Esophagus (tissue), 2 donors: ENCODE results near the gene RC3H1. TPM values are rescaled to one million over a fixed set of nuclear protein-coding genes. Genes with fewer than 3 reads are reported as not detected.
"Not testable (repeated sequence)": the region's sequence is repeated elsewhere in the genome, so short reads cannot be mapped to it uniquely, and the experiment has no call there.

Experiments
- H3K27ac ChIP-seq, 2 donors: one replicate each; pipeline ENCODE4 v1.5.1; 2013; ENCODE audit warnings: low read depth in 2 of 2, mild to moderate bottlenecking in 2 of 2, inconsistent platforms in 1 of 2, low read length in 1 of 2, moderate library complexity in 1 of 2
- H3K27me3 ChIP-seq, 2 donors: one replicate each; pipeline ENCODE4 v1.6.1; 2013; ENCODE audit warnings: low read length in 2 of 2, control low read depth in 1 of 2, mild to moderate bottlenecking in 1 of 2; ENCODE audit not compliant: insufficient read depth in 2 of 2, control insufficient read depth in 1 of 2
- H3K36me3 ChIP-seq, 2 donors: one replicate each; pipeline ENCODE4 v1.6.1; 2013; ENCODE audit warnings: low read length in 1 of 2; ENCODE audit not compliant: control insufficient read depth in 2 of 2, insufficient read depth in 2 of 2
- H3K4me1 ChIP-seq, 2 donors: one replicate each; pipeline ENCODE4 v1.6.1; 2013; ENCODE audit warnings: low read length in 1 of 2; ENCODE audit not compliant: control insufficient read depth in 2 of 2, insufficient read depth in 2 of 2
- H3K4me3 ChIP-seq, 2 donors: one replicate each; pipeline ENCODE4 v1.5.1; 2013; ENCODE audit warnings: low read length in 2 of 2, mild to moderate bottlenecking in 2 of 2, low read depth in 1 of 2, moderate library complexity in 1 of 2
- H3K9me3 ChIP-seq, 2 donors: one replicate each; pipeline ENCODE4 v1.6.1; 2013; ENCODE audit warnings: mild to moderate bottlenecking in 2 of 2, low read depth in 1 of 2, low read length in 1 of 2, moderate library complexity in 1 of 2; ENCODE audit not compliant: control insufficient read depth in 2 of 2, insufficient read depth in 1 of 2
- WGBS, 2 donors: extraction: QIAGEN DNeasy Blood & Tissue Kit; methylation state at CpG; one replicate each; pipeline ENCODE4 v1.1.7; 2013; 5-methylcytosine and 5-hydroxymethylcytosine counted together
- polyA plus RNA-seq, 2 donors: library from polyadenylated mRNA; stranded (reverse); fragments of 200-250 nt; gene quantifications; one replicate each; pipeline ENCODE4 v1.2.3, GENCODE V29; 2013
- donor health status: healthy with polysubstance abuse.
- donor health status: Bipolar disorder and iron deficiency.

RC3H1 gene
- polyA plus RNA-seq, 2 donors, result 3.5 to 6.8 TPM

DNA sequence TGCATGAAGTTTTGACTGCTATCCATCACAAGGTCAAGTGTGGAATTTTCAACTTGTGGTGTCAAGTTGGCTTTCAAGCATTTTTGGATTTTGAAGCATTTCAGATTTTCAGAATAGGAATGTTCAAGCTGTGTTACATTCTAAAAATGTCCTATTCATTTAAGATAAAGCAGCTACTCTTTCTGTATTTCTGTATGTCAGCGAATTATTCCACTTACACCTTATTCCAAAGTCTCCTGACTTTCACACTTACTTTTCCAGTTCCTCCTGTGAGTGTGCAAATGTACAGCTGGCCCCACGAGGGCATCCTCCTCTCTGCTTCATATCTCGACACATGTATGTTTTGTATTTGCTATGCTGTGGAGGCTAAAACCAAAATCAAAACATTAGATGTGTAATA lies 51.9 kb downstream of the RC3H1 start:
- no peaks in the 10 kb centered on the region for H3K4me1 ChIP-seq
- H3K36me3 ChIP-seq, result peaks cover 11 to 14% of the 10 kb centered on the region in 2 donors
- H3K27me3 ChIP-seq, result no peaks in the 10 kb centered on the region
- H3K4me3 ChIP-seq, result no peak overlapping the region
- no peaks in the 10 kb centered on the region for H3K9me3 ChIP-seq
- 88% methylated on average over 3 of the region's 3 CpGs for WGBS, 2 donors
- no peak overlapping the region for H3K27ac ChIP-seq

DNA sequence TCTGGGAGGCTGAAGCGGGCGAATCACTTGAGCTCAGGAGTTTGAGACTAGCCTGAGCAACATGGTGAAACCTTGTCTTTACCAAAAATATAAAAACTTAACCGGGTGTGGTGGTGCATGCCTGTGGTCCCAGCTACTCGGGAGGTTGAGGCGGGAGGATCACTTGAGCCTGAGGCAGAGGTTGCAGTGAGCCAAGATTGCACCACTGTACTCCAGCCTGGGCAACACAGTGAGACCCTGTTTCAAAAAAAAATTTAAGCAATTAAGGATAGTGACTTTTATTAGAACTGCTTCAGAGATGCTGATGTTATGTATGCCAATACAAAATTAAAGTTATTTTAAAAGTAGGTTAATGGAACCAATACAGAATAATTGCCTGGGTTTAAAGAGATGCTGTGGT lies 56.3 kb downstream of the RC3H1 start:
- H3K27me3 ChIP-seq, H3K4me3 ChIP-seq, H3K4me1 ChIP-seq, H3K9me3 ChIP-seq, H3K27ac ChIP-seq: not testable (repeated sequence)
- 93 to 94% methylated on average over 5 of the region's 5 CpGs for WGBS, 2 donors
- peaks cover 9 to 14% of the 10 kb centered on the region in 2 donors for H3K36me3 ChIP-seq

DNA sequence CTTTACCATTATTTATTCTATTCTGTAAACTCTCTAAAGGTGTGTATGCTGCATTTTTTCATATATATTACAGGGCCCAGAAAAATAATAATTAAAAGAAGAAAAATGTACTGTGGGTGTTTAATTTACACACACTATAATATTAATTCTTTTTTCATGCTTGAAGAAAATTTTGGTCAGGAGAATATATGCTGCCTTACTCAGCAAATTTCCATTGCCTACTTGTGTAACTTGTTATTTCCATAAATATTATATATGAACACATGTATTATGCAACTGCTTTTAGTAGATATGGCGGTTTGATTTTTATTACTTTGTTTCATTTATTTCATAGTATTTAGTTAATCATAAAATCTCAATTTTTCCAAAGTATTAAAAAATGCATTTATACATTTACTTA lies 58.7 kb downstream of the RC3H1 start:
- H3K4me1 ChIP-seq, result no peaks in the 10 kb centered on the region
- H3K27me3 ChIP-seq, result no peaks in the 10 kb centered on the region
- H3K9me3 ChIP-seq, result no peaks in the 10 kb centered on the region
- peaks cover 6 to 15% of the 10 kb centered on the region in 2 donors for H3K36me3 ChIP-seq
- no peak overlapping the region for H3K4me3 ChIP-seq
- no peak overlapping the region for H3K27ac ChIP-seq
- 100% methylated on average over 1 of the region's 1 CpG for WGBS, 2 donors

- Histone ChIP-seq H3K4me1 (no peaks in the 10 kb centered on the region), H3K27me3 (no peaks in the 10 kb centered on the region), H3K4me3 (no peak overlapping the region), H3K9me3 (no peaks in the 10 kb centered on the region), H3K36me3 (peaks cover 2 to 9% of the 10 kb centered on the region in 2 donors), H3K27ac (no peak overlapping the region)
- 71 to 86% methylated on average over 5 of the region's 5 CpGs for WGBS, 2 donors
These were observed 61.5 kb downstream of the RC3H1 start for GRCh38 chr1:173960625-173961024.

DNA sequence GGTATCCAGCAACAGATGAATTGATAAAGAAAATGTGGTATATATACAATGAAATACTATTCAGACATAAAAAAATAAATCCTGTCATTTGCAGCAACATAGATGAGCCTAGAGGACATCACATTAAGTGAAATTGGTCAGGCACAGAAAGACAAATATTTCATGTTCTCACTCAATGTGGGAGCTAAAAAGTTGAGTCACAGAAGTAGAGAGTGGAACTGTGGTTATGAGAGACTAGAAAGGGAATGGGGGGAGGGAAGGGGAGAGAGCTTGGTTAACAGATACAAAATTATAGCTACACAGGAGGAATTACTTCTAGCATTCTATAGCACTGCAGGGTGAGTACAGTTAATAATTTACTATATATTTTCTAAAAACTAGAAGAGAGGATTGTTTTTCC lies 68.0 kb downstream of the RC3H1 start:
- Histone ChIP-seq H3K9me3 (no peaks in the 10 kb centered on the region), H3K4me1 (no peaks in the 10 kb centered on the region), H3K4me3 (no peak overlapping the region), H3K27ac (no peak overlapping the region), H3K27me3 (no peaks in the 10 kb centered on the region), H3K36me3 (peaks cover 0 to 2% of the 10 kb centered on the region in 2 donors)

- H3K4me3 ChIP-seq, result no peak overlapping the region
- no peaks in the 10 kb centered on the region for H3K4me1 ChIP-seq
- H3K9me3 ChIP-seq, result no peaks in the 10 kb centered on the region
- H3K27me3 ChIP-seq, result no peaks in the 10 kb centered on the region
- no peak overlapping the region for H3K27ac ChIP-seq
- peaks cover 6% of the 10 kb centered on the region in 2 donors for H3K36me3 ChIP-seq
- 96% methylated on average over 4 of the region's 4 CpGs for WGBS, 2 donors
These were observed 73.6 kb downstream of the RC3H1 start for GRCh38 chr1:173948594-173948993.

DNA sequence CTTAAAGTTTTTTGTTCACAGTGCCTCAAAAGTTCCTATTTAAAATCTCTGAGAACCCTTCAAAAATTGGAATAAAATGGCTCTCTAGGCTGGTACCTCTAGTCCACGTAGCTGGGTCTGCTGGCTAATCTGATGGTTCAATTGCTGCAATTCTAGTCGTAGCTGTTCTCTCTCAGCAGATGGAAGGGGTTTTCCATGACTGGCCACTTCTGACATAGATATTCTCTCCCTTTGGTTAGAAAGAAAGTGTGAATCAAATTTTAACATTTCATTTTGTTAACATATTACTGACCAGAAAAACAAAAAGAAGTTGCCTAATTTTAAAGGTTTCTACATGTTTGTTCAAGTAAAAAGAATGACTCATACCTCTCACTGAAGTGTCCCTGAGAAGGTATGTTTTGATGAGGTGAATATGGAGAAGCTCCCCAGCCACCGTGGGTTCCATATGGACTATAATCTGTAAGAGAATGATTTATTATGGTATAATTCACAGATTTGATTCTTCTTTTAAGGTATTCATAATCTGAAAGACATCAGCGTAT lies 75.7 kb downstream of the RC3H1 start:
- H3K4me1 ChIP-seq, result no peaks in the 10 kb centered on the region
- no peak overlapping the region for H3K27ac ChIP-seq
- no peaks in the 10 kb centered on the region for H3K9me3 ChIP-seq
- no peaks in the 10 kb centered on the region for H3K27me3 ChIP-seq
- 72 to 81% methylated on average over 4 of the region's 4 CpGs for WGBS, 2 donors
- peaks cover 6 to 9% of the 10 kb centered on the region in 2 donors for H3K36me3 ChIP-seq
- no peak overlapping the region for H3K4me3 ChIP-seq

- WGBS, 2 donors, result 76 to 79% methylated on average over 2 of the region's 2 CpGs
These were observed 85.1 kb downstream of the RC3H1 start for GRCh38 chr1:173937062-173937461.

DNA sequence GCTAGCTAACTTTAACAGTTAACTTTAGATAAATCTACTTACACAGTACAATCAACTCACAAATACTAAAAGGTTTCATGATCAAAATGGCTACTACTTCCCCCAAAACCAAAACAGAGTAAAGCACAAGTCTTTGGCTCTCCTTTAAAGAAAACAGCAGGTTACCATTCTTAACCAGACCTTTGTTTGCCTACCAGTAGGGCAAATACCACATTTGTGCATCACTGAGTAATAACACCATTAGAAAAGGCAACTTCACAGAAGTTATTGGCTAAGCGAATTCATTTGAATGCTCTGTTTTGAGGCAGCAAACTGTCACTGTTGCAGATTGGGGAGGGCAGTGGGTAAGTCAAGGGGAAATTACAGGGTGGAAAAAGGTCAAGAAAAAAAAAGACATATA lies 87.7 kb downstream of the RC3H1 start:
- 97 to 99% methylated on average over 1 of the region's 1 CpG for WGBS, 2 donors
- Histone ChIP-seq H3K36me3 (peaks cover 2 to 3% of the 10 kb centered on the region in 2 donors), H3K4me1 (no peaks in the 10 kb centered on the region), H3K4me3 (no peak overlapping the region), H3K9me3 (no peaks in the 10 kb centered on the region), H3K27me3 (no peaks in the 10 kb centered on the region), H3K27ac (no peak overlapping the region)

More at GRCh38 chr1:173937062-173937461, 85.1 kb downstream of the RC3H1 start:
- H3K9me3 ChIP-seq, result no peaks in the 10 kb centered on the region
- no peak overlapping the region for H3K4me3 ChIP-seq
- H3K4me1 ChIP-seq, result no peaks in the 10 kb centered on the region
- H3K36me3 ChIP-seq, result peaks cover 2 to 3% of the 10 kb centered on the region in 2 donors
- no peaks in the 10 kb centered on the region for H3K27me3 ChIP-seq
- H3K27ac ChIP-seq, result no peak overlapping the region

DNA sequence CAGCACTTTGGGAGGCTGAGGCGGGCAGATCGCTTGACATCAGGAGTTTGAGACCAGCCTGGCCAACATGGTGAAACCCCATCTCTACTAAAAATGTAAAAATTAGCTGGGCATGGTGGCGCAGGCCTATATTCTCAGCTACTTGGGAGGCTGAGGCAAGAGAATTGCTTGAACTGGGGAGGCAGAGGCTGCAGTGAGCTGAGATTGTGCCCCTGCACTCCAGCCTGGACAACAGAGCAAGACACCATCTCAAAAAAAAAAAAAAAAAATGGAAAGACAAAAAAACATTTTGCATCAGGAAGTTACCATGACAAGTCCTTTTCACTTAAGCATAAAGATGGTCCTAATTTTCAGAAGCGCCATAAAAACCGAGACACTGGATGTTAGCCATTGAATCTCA lies 91.6 kb downstream of the RC3H1 start:
- not testable (repeated sequence) for H3K36me3 ChIP-seq, H3K4me1 ChIP-seq, H3K27me3 ChIP-seq, H3K4me3 ChIP-seq, H3K9me3 ChIP-seq, H3K27ac ChIP-seq
- 96% methylated on average over 5 of the region's 5 CpGs for WGBS, 2 donors
